GM21529 (cell line): Measurements from ENCODE around the gene OR2T3.
"Not testable (repeated sequence)": the region's sequence is repeated elsewhere in the genome, so short reads cannot be mapped to it uniquely, and the experiment has no call there.

ENCODE experiments used
- ATAC-seq: cut with Tn5 transposase; IDR thresholded peaks from one replicate; pipeline ENCODE4 v1.9.1; 2021; ENCODE audit not compliant: unreplicated experiment

The OR2T3 gene

DNA sequence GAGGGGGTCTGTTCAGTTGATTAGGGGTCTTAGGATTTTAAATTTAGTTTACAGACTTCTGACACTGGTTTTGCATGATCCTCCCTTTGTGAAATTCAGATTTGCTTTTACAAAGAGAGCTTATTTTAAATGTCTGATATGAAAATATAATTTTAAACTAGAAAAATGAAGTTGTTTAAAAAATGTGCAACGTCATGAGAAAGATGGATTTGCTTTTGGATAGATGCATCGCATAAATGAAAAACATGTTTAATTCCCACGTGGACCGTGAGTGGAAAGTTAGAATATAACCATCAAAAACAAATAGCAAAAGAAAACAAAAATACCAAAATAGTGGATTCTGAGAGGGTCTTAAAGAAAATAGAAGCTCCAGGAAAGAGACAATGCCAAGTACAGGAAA lies 2.0 kb upstream of the OR2T3 start:
- ATAC-seq = no peak

- ATAC-seq = not testable (repeated sequence)
These were observed 1.0 kb upstream of the OR2T3 start for GRCh38 chr1:248472111-248472510.

DNA sequence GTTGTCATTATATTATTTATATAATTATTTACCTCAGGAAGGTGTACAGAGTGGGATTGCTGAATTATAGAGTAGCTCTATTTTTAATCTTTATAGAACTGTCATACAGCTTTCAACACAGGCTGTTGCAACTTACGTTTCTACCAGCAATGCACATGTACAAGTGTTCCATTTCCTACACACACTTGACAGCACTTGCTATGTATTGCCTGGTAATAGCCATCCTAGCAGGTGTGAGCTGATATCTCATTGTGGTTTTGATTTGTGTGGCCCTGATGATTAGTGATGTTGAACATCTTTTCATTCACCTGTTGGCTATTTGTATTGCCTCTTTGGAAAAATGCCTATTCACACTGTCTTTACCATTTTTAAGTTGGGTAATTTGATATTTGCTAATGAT lies 2.5 kb downstream of the OR2T3 start:
- peak; percentile 71 for ATAC-seq

- peak; percentile 61 for ATAC-seq
These were observed 8.8 kb downstream of the OR2T3 start for GRCh38 chr1:248481686-248482579.

GRCh38 chr1:248488289-248488688 lies 15.1 kb downstream of the OR2T3 start, which contains the start of gene OR2T5:
TSS of gene OR2T5 (plus strand) at chr1:248488589. CDS start at chr1:248488589, 0 bp downstream.
- ATAC-seq = not testable (repeated sequence)

DNA sequence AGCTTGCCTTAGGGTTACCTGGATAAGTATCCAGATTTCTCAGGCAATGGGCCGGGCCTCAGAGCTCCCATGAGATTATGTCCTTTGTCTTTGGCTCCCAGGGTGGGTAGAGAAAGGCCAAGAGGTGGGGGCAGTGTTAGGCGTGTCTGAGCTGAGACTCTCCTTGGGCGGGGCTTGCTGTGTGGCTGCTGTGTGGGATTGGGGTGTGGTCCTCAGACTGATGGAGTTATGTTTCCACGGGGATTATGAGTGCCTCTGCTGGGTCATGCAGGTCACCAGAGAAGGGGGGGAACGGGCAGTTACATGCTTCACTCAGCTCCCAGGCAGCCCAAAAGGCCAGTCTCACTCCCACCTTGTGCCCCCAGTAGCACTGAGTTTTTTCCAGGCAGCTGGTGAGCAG lies 23.5 kb downstream of the OR2T3 start:
- not testable (repeated sequence) for ATAC-seq

DNA sequence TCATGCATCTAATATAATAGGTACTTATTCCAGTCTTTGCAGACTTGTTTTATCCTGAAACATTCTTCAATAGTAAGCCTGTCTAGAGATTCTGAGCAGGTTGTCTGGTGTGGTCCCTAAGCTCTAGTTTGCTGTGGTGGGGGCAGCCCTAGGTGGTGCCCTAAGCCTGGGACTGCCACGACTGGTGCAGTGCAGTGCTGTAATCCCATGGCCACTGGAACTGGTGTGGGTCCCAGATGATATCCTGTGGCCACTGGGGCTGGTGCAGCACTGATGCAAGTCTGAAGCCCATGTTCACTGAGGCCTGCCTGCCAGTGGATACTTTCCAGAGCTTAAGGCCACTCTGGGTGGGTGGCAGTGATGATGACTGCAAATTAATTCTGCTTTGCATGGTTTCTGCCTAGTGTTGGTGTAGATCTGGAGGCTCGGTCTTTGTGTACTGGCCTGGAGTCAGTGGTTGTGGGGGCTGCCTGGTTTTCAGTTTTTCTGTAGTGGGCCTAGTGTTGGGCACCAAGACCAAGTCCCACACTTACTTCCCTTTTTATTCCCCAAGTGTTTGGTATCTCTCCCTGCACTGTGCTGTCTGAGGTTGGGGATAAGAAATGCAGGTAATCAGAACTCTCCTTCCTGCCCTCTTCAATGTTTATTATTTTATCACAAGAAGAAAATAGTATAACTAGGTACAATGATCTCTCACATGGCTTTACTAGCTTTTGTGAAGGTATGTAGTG lies 27.3 kb downstream of the OR2T3 start:
- not testable (repeated sequence) for ATAC-seq

DNA sequence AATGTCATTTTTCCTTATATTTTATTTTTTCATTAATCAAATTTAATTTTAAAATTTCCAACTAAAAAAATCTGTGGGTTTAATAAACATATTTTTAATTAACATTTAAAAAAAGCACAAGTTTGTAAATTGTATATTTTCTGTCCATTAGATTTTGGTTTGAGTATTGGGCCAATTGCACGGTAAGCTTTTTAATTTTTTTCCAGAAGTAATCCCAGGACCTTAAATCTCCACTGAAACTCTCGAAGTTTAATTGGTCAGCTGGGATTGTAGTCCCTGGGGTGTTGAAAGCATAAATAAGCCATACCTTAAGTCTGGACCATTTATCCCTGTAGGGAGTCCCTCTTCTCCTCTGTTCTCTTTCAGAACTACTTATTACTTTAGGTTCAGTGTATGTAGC lies 34.6 kb downstream of the OR2T3 start, which contains the start of gene OR2G6:
OR2G6 (plus strand) TSS at position 301 of the 400 bp plus-strand sequence. CDS start 13,574 bp downstream, outside the sequence.
- ATAC-seq = not testable (repeated sequence)

GRCh38 chr1:248510217-248510616 lies 37.1 kb downstream of the OR2T3 start:
- ATAC-seq = not testable (repeated sequence)

DNA sequence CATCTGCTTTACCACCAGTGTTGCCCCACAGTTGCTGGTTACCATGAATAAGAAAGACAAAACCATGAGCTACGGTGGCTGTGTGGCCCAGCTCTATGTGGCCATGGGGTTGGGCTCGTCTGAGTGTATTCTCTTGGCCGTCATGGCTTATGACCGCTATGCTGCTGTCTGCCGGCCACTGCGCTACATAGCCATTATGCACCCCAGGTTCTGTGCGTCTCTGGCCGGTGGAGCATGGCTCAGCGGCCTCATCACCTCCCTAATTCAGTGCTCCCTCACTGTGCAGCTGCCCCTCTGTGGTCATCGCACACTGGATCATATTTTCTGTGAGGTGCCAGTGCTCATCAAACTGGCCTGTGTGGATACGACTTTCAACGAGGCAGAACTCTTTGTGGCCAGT lies 48.7 kb downstream of the OR2T3 start:
- ATAC-seq = no peak
